NK-92 (cell line): ENCODE measurements around the gene PDE4D.

Source experiments
- DNase-seq: peaks from one replicate; lab custom pipeline; 2025; ENCODE audit not compliant: unreplicated experiment; lab: John Stamatoyannopoulos, UW

PDE4D gene

DNA sequence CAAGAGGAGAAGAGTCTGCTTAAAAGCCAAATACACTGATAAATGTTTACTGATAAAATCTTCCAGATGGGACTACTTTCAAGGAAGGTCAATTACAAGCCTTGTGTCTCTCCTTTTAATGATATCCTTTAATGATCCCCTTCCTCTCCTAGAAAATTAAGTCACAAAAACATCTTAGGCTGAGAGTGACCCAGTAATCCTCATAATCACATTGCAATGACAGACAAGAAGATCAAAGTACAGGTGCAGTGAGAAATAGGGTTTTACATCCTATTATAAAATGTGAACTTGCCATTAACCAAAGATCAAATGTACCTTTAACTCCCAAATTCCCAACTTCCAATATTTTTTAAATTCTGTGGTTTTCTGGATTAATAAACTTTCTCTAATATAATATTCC, 795.8 kb downstream of the PDE4D start:
- no peak for DNase-seq

DNA sequence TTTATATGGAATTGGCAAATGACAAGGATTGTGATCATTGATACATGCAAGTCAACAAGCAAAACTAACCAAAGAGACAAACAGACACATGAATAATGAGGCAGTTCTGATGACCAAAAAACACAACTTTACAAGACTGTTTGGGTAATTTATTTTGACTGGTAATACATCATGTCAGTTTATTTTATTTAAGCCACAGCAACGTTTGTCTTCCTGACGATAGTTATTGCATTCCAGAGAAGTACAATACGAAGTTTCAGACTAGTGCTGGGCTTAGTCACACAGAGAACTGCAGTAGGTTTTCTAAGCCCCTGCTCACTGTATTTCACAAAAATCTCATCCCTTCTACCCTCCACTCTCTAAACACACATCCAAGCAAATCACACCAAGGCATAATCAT, 796.4 kb downstream of the PDE4D start:
- no peak for DNase-seq

DNA sequence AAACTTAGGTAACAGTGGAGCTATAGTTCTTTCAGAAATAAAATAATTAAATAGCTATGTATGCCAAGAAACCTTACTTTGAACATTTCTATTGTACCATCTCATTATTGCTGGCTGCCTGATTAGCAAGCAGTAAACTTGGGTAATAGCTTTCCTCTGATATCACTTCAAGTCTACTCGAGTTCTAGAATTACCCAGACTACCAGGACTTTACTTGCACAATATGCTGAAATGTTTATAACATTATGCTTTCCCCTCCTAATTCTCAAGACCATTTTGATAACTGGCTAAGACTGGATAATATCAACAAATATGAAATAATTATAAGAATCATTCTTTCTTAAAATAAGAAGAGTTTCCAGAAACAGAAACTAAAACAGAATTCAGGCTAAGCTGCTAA, 798.0 kb downstream of the PDE4D start:
- DNase-seq, result no peak

GRCh38 chr5:59094864-59095263, 798.7 kb downstream of the PDE4D start:
- no peak for DNase-seq

GRCh38 chr5:59093329-59093728, 800.2 kb downstream of the PDE4D start:
- no peak for DNase-seq

DNA sequence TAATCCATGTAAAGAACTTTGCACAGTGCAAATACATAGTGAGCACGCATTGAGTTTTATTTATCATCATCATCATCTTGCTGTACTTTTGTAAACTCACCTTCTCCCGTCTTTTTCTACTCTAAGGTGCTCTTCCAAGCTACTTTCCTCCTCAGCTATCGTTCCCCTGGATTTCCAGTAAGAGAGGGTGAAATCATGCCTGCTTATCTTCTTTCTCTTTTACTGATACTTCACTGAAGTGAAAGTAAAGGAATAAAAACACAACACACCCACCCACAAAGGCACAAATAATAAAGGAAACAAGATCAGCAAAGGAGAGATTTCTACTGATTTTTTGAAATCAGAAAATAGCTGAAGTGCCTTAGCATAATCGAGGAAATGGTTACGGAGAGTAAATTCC, 800.8 kb downstream of the PDE4D start:
- no peak for DNase-seq

- no peak for DNase-seq
Measured at GRCh38 chr5:59091965-59092364, 801.6 kb downstream of the PDE4D start.

DNA sequence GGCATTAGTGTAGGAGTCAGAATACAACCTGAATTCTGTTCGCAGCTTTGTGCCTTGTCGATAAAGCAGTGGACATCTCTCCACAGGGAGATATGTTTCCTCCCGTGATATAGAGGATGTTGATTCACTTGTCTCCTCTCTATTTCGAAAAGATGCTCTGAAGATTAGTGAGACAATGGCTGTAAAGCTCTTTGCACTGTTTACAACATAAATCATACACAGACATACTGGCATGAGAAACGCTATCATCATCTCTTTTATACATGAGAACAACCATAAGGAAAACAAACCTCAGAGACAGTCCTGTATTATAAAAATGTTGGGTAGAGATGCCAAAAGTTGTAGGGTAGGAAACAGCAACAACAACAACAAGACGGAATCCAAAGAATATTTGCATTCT, 803.2 kb downstream of the PDE4D start:
- no peak for DNase-seq

DNA sequence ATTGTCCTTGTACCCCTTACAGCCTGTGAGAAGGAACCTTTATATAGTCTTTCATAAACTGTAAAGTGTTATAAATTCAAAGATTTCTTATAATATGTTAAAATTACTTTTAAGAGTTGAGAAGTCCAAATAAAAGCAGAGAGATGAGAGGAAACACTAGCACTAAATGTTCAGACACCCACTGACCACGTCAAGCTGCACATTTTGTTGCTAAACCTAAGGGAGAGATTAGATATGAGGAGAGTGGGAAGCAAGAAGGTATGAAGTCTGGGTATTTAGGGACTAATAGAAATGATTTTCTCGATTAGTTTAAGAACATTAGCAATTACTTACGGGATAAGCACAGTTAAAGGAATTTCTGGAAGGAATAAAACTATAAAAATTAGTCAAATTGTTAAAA, 803.8 kb downstream of the PDE4D start:
- DNase-seq, result no peak

- DNase-seq, result no peak
Measured at GRCh38 chr5:59088546-59088945, 805.0 kb downstream of the PDE4D start.

DNA sequence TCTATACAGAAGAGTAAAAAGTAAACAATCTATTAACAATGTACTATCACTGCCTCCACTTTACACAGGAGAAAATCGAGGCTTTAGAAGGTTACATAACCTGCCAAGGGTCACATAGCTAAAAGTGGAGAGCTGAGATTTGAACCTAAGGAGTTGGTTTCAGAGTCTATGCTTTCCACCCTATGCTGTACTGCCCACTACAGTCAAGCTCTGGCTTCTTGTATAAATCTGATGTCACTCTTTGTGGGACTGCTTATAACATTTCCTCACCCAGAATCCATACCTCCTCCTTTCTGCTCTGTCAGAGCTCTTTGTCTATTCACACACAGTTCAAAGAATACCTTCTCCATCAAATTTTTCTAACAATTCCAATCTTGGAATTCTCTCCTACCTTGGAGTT, 807.5 kb downstream of the PDE4D start:
- no peak for DNase-seq

- no peak for DNase-seq
Measured at GRCh38 chr5:59081693-59082092, 811.8 kb downstream of the PDE4D start.

- no peak for DNase-seq
Measured at GRCh38 chr5:59079622-59080620, 813.6 kb downstream of the PDE4D start.

GRCh38 chr5:59071755-59072549, 821.6 kb downstream of the PDE4D start:
- DNase-seq, result no peak

GRCh38 chr5:59069438-59070079, 824.0 kb downstream of the PDE4D start:
- DNase-seq, result no peak

DNA sequence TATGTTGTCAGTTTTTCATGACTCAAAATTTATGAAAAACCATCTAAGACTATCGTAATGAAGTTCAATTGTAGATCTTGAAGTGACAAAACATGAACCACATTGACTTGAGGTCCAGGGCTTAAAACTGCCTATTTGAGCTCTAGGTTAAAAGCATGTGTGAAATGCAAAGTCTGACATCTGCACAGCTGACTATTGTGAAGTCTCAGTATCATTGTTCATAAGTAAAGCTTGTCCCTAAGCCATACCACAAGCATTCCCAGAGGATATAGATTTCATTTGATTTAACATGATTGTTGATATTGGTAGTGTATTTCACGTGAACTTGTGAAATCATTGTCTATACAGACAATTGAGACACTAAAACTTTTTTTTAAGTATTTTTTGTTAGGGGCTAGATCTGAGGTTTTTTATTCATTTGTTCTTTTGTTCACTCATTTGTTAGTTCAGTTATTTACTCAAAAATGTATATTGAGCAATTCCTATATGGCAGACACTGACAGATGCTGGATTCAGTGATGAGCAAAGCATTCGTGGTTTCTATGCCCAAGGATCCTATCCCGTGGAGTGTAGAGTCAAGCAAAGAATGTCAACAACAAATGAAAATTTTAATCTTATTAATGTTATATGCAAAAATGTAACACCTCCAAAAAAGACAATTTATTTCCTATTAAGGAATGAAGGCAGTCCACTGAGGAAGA, 825.4 kb downstream of the PDE4D start:
- DNase-seq, result no peak

DNA sequence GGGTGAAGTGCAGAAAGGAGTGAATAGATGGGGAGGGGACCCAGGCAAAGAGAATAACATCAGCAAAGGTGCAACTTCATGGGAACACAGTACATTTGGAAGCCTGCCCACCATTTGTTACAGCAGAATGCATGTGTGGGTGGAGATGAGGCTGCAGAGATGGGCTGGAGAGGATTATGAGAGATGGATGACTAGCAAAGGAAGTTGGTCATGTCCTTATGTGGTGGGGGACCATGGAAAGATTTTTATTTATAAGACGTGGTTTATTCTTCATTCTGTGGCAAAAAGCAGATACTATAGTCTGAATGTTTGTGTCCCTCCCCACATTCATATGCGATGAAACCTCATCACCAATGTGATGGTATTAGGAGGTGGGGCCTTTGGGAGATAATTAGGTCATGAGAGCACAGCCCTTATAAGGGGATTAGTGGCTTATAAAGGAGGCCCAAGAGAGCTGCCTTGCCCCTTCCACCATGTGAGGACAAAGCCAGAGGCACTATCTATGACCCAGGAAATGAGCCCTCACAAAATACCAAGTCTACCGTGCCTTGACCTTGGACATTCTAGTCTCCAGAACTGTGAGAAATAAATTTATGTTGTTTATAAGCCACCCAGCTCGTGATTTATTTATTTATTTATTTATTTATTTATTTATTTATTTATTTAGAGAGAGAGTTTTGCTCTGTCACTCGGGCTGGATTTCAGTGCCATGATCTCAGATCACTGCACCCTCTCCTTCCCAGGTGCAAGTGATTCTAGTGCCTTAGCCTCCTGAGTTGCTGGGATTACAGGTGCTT, 827.0 kb downstream of the PDE4D start:
- DNase-seq, result no peak

DNA sequence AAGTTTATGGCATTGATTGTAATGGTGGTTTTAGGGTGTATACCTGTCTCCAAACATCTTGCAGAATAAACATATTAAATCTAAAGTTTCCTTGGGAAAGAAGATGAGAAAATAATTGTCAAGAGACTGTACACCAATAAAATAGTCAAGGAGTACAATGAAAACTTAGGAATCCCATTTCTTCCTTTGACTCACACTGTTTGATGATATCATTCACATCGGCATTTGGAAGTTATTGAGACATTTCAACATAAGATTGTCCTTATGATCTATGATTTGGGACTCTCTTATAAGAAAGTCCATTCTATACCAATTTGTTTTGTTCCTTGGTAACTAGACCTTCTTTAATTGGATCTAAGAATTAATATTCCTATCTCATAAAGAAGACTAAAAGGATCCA, 828.0 kb downstream of the PDE4D start:
- no peak for DNase-seq

DNA sequence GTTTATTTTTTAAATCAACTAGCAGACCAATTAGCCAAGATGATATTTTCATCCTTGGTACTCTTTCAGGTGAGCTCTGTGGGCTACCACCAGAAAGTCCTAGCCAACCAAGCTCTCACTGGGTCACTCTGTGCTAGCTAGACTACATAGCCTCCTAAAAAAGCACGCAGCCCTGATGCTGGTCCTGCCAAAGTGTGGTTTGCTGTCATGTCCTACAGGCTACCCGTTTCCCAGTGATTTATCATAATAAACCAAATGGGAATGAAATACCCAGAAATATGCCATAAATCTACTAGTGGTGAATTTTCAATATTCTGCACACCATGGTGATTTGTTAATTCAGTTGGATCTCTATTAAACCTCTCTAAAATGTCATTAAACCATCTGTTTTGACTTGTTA, 829.2 kb downstream of the PDE4D start:
- no peak for DNase-seq

- no peak for DNase-seq
Measured at GRCh38 chr5:59062986-59063683, 830.4 kb downstream of the PDE4D start.
